ENCODE results near the gene FTSJ3.
A peak's percentile ranks its signal among the peaks of the same experiment; 100 is the strongest.

Gene FTSJ3

DNA sequence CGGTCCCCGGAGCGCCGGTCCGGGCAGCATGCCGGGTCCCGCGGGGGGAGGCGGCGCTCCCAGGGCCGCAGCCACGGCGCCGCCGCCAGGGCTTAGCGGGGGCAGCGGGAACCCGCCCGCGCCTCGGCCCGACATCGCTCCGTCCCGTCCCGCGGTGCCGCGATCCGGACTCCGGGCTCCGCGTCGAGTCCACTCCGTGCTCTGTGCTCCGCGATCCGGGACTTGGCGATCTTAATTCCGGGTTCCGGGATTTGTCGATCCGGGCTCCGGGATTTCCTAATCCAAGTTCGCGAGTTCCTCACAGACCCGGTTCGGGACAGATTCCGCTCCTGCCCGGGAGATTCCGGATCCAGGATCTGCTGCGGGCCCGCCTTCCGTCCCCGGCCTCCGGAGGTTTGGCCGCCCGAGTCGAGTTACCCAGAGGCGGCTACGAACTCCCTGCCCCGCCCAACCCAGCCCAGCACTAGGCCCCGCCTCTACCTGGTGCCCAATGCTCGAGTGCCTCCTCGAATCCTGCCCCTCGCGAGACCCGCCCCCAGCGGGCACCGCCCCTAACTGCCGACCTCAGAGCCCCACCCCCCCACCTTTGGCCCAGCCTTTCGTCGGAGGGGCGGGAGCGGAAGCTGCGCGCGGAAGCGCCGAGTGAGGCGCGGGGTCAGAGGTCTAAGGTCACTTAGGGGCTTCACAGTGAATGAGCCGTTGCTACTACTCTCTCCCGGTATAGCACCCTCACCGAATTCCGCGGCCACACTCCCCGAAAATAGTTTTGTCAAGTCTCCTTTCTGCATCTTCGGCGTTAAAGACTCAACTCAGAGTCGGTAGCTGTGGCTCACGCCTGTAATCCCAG lies 15.3 kb upstream of the FTSJ3 start, which contains the start of gene SMARCD2:
TSS of gene SMARCD2 (minus strand) at position 146 of the 847 bp plus-strand sequence. CDS start at position 135, 11 bp downstream.
- DNase-seq: peak; percentile 97

DNA sequence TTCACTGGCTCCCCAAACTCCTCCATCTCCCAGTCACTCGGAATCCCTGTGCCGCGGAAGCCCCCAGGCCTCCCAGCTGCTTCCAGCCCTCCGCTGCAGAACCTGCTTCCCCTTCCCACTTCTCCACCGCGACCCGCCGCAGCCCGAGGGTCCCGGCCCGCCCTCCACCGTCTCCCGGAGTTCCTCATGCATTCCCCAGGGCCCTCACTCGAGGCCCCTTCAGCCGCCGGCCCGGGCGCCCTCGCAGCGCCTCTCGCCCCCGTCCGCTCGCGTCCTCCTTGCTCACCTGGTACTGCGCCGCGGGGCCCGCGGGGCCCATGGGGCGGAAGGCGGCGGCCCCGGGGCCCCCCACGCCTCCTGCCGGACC lies 14.7 kb upstream of the FTSJ3 start:
- DNase-seq: no peak

DNA sequence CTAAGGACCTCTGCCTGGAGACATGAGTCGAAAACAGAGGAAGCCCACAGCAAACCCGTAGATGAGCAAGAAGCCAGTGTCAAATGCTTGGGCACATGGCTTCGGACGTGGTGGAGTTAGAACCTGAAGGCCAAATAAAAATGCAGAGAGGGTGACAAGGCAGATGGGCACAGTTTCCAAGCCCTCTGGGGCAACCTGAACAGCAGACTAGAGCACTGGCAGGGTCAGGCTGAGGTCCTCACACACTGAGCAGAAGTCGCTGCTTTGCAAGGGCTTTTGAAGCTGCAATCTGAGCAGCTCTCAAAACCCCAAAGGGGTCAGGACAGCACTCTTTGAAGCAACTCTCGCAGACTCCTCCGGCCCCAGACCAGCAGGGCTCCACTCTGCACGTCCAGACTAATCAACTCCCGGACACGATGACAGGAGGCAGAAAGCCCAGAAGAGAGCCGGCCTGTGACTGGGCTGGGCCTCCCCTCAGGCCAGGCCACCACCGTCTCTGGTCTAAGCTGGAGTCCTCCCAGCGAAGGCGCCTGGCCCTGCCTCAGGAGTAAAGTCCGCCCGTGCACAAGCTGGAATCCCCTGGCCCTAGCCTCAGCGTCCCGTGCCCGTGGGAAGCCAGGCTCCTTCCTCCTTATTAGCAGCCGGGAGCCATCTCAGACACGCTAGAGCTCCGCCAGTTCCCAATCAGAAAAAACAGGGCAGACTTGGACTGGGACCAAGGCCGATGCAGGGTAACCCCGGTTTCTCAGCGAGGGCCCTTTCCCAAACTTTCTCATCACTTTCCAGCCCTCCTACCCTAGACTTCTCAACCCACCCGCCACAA lies 14.1 kb upstream of the FTSJ3 start:
- no peak for DNase-seq

DNA sequence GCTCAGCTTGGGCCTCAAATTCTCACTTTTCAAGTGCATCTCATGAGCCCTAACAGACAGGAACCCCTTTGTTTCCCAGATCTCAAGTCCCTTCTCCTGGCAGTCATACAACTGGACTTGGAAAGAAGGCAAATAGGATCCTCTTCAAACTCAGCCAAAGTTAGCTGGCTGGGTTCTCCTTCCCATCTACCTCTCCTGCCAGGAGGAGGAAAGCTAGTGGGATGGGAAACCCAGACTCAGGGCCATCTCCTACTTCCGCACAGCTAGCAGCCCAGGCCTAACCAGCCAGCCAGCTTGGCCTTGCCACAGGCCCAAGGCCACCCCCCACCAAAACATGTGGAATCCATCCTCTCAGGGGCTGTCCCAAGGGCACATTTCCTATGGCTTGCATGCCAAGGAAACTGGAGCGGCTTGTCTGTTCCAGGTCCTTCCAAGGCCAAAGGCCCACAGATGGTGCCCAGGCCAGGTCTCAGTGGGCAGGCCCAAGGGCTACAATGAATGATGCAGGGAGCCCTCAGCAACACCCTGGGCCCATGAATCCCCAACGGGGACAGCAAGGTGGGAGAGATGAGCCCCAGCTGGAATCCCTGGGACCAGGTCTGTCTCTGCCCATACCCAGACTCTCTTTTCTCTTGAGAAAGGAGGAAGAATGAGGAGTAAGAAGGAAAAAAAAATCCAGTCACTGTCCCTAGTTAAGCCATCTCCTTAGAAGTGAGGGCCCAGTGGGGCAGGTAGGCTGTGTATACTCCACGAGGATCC lies 13.3 kb upstream of the FTSJ3 start:
- DNase-seq: no peak

DNA sequence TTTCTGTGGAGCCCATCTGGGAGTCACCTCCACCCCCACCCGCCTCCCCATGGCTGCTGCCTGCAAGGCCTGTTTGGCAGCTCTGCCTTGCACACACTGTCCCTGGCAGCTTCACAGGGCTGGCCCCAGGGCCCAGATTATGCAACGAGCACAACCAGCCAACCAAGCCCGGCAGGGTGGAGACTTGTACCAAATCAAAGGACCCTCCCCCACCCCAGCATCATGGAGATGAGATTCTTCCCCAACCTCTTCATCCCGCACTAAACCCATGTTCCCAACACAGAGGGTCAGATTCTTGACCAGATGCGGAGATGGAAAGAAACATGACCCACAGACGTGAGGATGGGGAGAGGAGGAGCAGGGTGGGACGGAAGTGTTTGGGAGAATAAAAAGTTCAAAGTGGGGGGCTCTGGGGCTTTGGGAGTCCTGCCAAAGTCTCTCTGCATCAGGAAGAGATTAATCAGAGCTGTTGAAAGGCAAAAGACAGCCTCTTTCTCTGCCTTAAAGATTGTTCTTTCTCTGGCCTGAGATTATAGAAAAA lies 11.2 kb upstream of the FTSJ3 start:
- no peak for DNase-seq

DNA sequence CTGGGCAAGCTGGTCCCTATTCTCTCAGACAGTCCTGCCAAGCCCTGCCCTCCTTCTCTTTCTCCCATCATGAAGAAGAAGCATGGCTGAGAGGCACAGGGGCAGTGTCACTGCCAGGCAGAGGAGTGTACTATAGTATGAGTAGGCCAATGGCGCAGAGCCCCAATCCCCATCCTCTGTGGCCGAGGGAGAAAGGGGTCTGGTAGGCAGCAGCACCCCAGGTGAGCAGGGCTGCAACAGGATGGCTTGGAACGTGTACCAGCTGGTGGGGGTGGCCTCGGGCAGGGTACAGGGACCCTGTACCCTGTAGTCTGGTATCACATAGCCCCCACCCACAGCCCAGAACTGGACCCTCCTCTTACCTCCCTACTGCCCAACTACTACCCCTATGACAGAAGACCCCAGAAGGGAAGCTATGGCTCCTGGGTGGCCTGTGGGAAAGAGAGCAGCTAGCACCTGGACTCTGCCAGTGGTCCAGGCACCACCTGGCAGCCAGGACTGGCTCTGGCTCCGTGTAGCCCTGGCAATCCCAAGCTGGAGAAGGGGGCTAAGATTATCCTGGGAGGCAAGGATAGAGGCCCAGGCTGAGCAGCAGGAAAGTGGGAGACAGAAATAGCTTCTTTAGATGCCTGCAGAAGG lies 10.6 kb upstream of the FTSJ3 start:
- DNase-seq: no peak

DNA sequence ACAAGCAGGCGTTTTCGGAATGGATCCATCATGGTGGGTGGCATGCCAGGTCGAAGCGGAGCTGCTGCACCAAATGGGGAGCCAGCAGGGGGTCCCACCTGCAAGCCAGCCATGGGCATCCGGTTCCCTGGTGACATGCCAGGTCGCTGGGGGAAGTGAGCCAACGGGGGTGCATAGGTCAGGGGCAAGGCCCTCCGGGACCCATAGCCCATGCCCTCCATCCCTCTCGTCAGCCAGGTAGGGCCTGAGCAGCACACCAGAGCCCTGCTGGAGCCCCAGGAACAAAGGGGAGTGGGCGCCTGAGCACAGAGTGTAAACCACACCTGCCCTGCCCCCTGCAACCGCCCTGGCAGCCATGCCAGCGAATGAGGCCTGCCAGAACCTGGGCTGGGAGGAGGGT lies 10.0 kb upstream of the FTSJ3 start:
- DNase-seq: no peak

DNA sequence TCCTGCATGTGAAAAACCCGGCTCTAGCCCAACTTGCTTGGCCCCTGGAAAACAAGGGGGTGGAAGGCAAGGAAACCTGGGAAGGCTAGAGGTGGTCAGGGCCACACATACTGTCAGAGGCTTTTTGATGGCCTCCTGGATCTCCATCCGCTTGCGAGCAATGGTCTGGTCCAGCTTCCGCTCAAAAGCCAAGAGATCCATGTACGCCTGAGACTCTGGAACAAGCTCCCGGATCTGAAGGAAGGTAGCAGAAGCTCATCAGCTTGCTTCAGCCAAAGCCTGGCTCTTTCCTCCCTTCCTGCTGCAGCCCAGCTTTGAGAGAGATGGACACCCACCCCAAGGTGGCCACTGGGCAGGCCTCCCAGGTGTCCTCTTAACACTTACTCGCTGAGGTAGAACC lies 9.3 kb upstream of the FTSJ3 start:
- no peak for DNase-seq

DNA sequence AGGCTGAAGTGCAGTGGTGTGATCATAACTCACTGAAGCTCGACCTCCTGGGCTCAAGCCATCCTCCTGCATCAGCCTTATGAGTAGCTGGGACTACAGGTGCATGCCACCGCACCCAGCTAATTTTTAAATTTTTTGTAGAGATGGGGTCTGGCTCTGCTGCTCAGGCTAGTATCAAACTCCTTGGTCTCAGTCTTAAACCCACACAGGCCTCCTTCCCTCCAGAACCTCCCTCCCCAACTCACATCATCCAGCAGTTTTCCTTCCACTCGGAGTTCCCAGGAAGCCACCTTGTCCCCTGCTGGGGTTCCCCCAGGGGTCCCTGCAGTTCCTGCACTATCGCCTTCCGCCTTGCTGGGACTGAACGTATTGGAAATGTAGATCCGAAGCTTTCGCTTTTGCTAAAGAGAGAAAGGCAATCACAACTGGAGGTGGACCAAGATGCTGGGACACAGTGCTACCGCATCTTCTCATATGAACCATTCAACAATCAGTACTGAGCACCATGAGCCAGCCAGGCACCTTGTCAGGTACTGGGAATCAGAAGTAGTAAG lies 7.8 kb upstream of the FTSJ3 start:
- DNase-seq: no peak

DNA sequence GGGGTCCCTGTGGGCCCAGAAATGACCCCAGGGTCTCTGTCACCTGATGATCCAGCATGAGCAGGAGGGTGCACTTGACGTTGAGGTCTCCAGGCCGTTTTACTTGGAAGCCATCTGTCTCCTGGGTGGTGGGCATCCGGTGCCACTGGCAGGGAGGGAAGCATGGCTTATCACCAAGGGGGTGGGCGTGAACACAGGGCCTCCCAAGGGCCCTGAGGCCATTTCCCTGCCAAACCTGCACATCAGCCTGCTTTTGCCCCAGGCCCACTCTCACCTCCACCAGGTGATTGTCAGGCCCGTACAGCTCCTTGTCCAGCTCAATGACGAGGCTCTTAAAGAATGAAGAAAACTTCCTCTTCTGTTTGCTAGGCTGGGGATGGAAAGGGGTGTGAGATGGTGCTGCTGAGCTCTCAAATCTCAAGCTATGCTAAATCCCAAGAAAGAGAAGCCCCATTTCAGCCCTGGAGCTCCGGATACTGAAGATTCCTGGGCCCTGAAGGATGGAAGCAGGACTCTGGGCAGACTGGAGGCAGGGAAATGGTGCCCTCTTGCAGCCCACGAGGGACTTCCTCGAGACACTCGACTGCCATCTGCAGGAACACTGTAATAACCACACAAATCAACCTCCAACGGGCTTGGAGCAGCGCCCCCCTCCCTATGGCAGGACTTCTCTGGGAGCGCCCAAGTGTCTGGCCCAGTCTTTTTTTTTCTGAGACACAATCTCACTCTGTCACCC lies 7.1 kb upstream of the FTSJ3 start:
- peak; percentile 80 for DNase-seq

DNA sequence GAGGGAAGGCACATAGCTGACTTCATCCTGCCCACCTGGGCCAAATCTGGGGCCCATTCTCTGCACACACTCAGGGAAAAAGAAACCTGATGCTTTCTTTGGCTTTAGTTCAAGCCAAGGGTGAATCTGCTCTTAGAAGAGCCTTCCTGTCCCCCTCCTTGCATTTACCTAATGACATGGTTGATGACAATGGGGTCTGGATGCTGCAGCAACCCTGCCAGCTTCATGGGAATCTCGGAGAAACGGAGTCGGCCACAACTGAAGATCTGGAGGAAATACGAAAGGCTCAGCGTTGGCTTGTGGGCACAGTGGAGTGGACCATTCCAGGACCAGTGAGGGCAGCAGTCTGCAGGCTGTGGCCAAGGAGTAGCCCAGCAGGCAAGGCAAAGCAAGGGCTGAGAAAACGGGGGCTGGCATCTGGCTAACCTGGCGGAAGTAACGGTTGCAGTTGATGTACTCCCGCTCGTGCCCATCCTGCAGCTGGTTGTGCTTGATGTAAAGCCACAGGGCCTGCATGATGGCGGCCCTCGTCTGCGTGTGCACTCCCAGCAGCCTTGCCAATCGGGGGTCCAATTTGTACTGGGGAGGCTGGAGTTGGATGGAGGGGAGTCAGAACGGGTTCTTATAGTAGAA lies 6.4 kb upstream of the FTSJ3 start:
- no peak for DNase-seq

DNA sequence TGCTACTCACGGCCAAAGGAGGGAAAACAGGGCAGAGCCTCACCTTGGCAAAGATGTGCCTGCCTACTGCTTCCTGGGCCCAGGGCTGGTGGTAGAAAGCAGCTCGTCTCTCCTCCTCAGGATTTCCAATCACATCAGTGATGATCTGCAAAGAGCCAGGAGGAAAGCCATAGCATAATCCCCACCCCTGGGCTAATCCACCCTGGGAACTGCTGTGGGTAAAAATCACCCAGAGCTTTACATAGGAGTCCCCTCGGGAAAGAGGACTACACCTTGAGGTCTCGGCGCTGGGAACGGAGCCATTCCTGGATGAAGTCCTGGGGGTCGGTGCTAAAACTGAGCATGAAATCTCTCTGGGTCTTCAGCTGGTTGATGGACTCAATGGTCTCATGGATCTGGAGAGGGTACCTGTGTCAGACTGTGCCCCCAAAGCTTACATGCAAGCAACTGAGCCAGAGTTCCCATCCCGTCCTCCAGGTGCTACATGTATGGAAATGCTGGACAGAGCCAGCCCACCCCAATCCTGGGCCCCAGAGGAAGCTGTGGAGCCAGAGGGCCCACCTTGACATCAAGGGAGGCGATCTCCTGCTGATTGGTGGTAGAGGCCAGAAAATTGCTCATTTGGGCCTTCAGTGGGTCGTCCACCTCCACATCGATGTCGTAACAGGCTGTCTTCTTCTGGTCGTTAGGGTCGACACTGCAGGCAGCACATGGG lies 5.7 kb upstream of the FTSJ3 start:
- no peak for DNase-seq

DNA sequence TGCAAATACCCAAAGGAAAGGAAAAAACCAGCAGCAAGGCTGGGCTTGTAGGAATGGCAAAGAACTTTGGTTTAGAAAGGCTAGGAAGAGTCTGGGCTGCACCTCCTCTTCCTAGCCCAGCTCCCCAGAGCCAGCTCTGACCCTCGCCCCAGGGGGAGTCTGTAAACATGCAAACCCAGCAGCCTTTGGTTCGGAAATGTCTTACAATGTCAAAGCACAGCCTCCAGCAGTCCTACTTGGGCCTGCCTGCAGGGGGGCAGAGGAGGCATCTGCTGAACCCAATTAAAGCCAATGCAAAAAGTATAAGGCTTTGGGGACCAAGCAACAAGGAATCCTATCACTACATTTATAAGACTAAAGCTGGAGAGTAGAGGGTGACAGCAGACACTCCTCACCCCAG lies 5.0 kb upstream of the FTSJ3 start:
- DNase-seq: no peak

DNA sequence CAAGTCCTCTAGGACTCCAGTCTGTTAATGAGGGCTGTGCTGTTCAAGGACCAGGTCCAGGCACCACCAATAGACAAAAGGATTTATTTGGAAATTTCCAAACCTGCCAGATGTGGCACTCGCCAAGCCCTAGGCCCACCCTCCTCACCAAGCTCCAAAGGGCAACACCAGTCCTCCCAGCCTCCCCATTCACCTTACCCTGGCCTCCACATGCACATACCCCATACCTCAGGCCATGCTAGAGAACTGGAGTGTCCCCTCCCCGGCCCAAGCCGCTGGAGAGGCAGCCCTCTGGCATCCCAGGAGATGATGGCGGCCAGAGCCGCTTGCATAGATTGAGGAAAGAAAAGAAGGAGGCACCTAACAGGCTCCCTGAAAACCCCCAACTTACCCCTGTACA lies 4.6 kb upstream of the FTSJ3 start:
- DNase-seq: no peak

DNA sequence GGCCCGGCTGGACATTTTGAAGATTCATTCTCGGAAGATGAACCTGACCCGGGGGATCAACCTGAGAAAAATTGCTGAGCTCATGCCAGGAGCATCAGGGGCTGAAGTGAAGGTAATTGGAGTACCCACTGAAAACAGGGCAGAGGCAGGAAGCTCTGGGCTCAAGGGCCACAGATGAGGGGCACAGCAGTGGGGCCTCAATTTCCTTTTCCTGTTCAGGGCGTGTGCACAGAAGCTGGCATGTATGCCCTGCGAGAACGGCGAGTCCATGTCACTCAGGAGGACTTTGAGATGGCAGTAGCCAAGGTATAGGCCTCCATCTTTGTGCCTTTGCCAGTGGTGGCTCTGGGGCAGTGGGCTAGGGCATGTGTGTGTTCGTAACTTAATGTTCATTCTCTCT lies 4.0 kb upstream of the FTSJ3 start:
- no peak for DNase-seq

DNA sequence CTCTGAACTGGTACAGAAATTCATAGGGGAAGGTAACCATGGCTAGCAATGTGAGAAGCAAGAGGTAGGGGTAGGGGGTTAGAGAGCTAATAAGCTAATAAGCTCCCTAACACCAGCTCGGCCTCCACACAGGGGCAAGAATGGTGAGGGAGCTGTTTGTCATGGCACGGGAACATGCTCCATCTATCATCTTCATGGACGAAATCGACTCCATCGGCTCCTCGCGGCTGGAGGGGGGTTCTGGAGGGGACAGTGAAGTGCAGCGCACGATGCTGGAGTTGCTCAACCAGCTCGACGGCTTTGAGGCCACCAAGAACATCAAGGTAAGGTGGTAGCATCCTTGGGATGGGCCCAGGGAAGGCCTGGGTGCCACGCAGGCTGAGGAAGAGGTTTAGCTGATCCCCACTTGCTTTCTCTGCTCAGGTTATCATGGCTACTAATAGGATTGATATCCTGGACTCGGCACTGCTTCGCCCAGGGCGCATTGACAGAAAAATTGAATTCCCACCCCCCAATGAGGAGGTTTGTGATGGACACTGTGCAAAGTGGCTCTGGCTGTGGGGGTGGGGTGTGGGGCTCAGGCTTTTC lies 3.5 kb upstream of the FTSJ3 start:
- no peak for DNase-seq

DNA sequence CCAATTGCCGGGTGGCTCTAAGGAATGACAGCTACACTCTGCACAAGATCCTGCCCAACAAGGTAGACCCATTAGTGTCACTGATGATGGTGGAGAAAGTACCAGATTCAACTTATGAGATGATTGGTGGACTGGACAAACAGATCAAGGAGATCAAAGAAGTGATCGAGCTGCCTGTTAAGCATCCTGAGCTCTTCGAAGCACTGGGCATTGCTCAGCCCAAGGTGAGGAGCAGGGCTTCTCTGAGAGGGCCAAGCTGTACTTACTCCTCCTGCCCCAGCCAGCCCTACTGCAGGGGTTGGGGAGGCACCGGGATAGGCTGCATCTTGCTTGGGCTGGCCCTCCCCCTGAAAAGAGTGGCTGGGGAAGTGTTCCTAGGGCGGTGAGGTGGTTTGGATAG lies 2.8 kb upstream of the FTSJ3 start:
- no peak for DNase-seq

DNA sequence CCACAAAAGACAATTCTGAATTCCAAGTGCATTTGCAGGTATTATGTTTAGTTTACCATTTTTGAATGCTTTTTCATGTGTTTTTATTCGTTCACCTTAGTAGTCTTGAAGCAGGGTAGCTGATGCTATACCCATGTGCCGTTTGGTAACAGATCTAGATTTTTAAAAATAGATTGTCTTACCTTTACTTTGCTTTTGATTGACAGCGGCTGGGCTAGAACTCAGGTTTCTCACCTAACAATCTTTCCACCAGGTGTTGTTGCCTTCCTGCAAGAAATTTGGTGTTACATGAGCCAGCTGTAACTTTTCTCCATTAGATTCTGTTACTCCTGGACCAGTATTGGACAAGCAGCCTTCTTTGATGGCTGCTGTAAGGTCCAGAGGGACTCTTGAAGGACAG lies 1.5 kb upstream of the FTSJ3 start:
- no peak for DNase-seq

DNA sequence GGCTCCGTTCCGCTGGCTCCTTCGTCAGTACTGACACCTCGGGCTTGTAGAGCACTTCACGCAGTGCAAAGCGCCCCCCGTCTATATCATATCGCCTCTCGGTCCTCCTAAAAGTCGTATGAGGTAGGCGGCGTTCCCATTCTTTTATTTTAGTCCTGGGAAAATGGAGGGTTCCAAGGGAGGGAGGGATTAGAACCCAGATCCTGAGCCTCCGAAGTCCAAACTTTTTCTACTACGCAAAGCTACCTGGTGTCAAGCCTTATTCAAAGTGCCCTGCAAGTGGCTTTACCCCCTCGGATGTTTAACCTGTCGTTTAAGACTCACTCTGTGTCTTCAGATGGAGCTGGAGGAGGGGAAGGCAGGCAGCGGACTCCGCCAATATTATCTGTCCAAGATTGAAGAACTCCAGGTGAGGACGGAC lies 348 bp upstream of the FTSJ3 start:
- DNase-seq: peak; percentile 4

DNA sequence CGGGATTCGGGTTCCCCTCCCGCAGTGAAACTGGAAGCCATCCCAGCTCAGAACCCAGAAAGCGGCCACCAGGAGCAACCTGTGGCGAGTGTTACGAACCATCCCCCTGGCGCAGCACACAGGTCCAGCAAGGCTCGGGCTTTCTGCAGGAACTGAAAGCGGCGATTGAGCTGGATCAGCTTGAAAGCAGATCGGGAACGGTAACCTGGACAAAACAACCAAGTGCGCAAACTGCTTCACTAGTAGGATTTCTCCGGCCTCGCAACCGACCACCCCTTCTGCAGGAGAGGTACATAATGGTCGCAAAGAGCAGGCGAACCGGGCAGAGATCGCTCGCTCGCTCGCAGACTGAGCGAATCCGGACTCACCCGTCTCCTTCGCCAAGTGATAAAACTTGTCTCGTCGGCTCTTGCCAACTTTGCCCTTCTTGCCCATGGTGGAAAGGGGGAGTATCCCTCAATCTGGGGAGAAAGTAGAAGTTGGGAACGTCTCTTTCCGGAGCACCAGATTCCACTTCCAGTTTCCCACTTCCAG lies 928 bp downstream of the FTSJ3 start:
- no peak for DNase-seq

Measured in NCI-H1694 (cell line).